ENCODE results near the gene CGREF1. TPM values are rescaled to one million over a fixed set of nuclear protein-coding genes. Genes with fewer than 3 reads are reported as not detected.
A peak's percentile ranks its signal among the peaks of the same experiment; 100 is the strongest.

Gene CGREF1
- total and polyA plus RNA-seq, 3 experiments from 2014 or later: 0.17 to 3.5 (median 2.7) TPM

DNA sequence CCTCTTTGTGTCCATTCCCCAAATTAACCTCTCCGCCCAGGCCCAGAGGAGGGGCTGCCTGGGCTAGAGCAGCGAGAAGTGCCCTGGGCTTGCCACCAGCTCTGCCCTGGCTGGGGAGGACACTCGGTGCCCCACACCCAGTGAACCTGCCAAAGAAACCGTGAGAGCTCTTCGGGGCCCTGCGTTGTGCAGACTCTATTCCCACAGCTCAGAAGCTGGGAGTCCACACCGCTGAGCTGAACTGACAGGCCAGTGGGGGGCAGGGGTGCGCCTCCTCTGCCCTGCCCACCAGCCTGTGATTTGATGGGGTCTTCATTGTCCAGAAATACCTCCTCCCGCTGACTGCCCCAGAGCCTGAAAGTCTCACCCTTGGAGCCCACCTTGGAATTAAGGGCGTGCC, 18.9 kb downstream of the CGREF1 start:
- peaks cover 0 to 1% (median 0%) of the 10 kb centered on the region in 3 donors for H3K36me3 Mint-ChIP-seq
- H3K27ac Mint-ChIP-seq: no peak overlapping the region

DNA sequence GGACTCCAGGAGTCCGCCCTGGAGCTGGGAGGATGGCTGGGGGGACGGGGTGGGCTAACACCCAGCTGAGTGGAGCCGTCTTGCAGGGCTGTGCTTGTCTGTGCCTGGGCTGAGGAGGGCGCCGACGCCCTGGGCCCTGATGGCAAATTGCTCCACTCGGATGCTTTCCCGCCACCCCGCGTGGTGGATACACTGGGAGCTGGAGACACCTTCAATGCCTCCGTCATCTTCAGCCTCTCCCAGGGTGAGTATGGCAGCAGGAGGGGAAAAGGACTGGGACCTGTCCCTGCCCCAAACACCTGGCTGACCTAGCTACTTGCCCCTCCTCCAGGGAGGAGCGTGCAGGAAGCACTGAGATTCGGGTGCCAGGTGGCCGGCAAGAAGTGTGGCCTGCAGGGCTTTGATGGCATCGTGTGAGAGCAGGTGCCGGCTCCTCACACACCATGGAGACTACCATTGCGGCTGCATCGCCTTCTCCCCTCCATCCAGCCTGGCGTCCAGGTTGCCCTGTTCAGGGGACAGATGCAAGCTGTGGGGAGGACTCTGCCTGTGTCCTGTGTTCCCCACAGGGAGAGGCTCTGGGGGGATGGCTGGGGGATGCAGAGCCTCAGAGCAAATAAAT, 19.5 kb downstream of the CGREF1 start:
- H3K4me1 ChIP-seq (ENCODE audit: insufficient read depth, low read length): peaks cover 8% of the 10 kb centered on the region
- Mint-ChIP-seq H3K4me3 (no peak overlapping the region), H3K9me3 (no peaks in the 10 kb centered on the region), H3K27me3 (peaks cover 2 to 6% of the 10 kb centered on the region in 2 donors), H3K4me1 (peaks cover 7 to 15% (median 12%) of the 10 kb centered on the region in 3 donors), H3K27ac (no peak overlapping the region), H3K36me3 (peaks cover 0 to 1% (median 0%) of the 10 kb centered on the region in 3 donors)
- no peak for DNase-seq
- H3K27ac ChIP-seq (ENCODE audit: low read depth, low read length): no peak overlapping the region
- H3K36me3 ChIP-seq (ENCODE audit: insufficient read depth, low read length): no peaks in the 10 kb centered on the region
- no peak overlapping the region for H3K4me3 ChIP-seq (ENCODE audit: low read length)
- H3K9me3 ChIP-seq (ENCODE audit: low read length): no peaks in the 10 kb centered on the region
- CTCF ChIA-PET: interaction anchor here (1.0 to 5.6 kb wide), 8 partner anchors 9 to 204 kb away, joined by 3 to 42 read pairs (median 4); partner anchors contain the start of genes DNAJC5G, KHK and TRIM54
- POLR2A ChIA-PET: no interaction called here
- H3K27me3 ChIP-seq (ENCODE audit: insufficient read depth, low read length, poor library complexity, severe bottlenecking): no peaks in the 10 kb centered on the region

More for the DNA sequence above, 18.9 kb downstream of the CGREF1 start:
- Mint-ChIP-seq H3K9me3 (no peaks in the 10 kb centered on the region), H3K4me1 (peaks cover 7 to 15% (median 12%) of the 10 kb centered on the region in 3 donors), H3K27me3 (peaks cover 2 to 12% of the 10 kb centered on the region in 2 donors), H3K4me3 (no peak overlapping the region)
- no peak for DNase-seq
- Histone ChIP-seq H3K27me3 (ENCODE audit: insufficient read depth, low read length, poor library complexity, severe bottlenecking) (no peaks in the 10 kb centered on the region), H3K9me3 (ENCODE audit: low read length) (no peaks in the 10 kb centered on the region), H3K4me3 (ENCODE audit: low read length) (no peak overlapping the region), H3K4me1 (ENCODE audit: insufficient read depth, low read length) (peaks cover 8% of the 10 kb centered on the region), H3K36me3 (ENCODE audit: insufficient read depth, low read length) (no peaks in the 10 kb centered on the region), H3K27ac (ENCODE audit: low read depth, low read length) (no peak overlapping the region)
- POLR2A ChIA-PET: no interaction called here
- CTCF ChIA-PET: interaction anchor here (1.3 to 5.6 kb wide), 7 partner anchors 9 to 203 kb away, joined by 4 to 42 read pairs (median 5); partner anchors contain the start of genes DNAJC5G, KHK and TRIM54

DNA sequence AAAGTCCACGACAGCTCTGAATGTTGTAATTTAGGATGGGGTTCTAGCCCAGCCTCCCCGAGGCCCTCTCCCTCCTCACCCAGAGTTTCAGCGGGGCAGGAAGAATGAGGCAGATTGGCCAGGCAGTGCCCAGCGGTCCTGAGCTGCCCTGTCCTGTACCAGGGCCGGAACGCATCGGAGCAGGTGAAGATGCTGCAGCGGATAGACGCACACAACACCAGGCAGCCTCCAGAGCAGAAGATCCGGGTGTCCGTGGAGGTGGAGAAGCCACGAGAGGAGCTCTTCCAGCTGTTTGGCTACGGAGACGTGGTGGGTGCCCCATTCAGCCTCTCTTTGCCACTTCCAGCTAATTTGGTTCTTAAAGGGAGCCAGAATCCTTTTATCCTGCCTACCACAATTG, 21.6 kb downstream of the CGREF1 start:
- no peaks in the 10 kb centered on the region for H3K36me3 ChIP-seq (ENCODE audit: insufficient read depth, low read length)

DNA sequence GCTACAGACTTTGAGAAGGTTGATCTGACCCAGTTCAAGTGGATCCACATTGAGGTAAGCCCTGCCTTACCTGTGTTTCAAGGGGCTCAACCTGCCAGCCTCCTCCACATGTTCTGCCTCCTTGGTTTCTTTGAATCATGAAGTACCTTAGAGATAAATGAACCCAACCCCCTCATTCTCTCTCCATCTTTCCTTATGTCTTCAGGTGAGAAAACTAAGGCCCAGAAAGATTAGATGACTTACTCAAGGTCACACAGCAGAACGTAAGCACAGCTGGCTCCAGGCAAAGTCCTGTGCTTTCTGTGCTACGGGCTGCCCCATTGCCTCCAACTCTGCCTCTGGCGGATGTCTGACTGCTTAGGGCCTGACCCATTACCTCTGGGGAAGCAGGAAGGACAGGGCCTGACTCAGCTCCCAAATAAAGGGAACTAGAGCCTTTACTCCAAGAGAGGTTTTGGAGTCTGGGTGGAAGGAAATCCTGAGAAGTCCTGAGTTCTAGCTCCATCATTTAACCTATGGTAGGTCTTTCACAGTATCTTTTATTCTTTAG, 22.1 kb downstream of the CGREF1 start:
- peaks cover 8% of the 10 kb centered on the region for H3K4me1 ChIP-seq (ENCODE audit: insufficient read depth, low read length)
- CTCF ChIA-PET: interaction anchor here (1.1 kb wide), 1 partner anchor 183 kb away, joined by 5 read pairs; no protein-coding TSS in a partner anchor
- H3K27ac Mint-ChIP-seq: no peak overlapping the region

More for the DNA sequence above, 21.6 kb downstream of the CGREF1 start:
- POLR2A ChIA-PET: no interaction called here
- peak overlapping the region in 1 of 8 donors; percentile 97 for H3K27ac Mint-ChIP-seq
- H3K9me3 ChIP-seq (ENCODE audit: low read length): no peaks in the 10 kb centered on the region
- H3K9me3 Mint-ChIP-seq: no peaks in the 10 kb centered on the region
- CTCF ChIA-PET: interaction anchor here (1.1 kb wide), 1 partner anchor 182 kb away, joined by 5 read pairs; no protein-coding TSS in a partner anchor
- H3K27ac ChIP-seq (ENCODE audit: low read depth, low read length): no peak overlapping the region
- no peak overlapping the region for H3K4me3 Mint-ChIP-seq
- DNase-seq: no peak
- no peaks in the 10 kb centered on the region for H3K27me3 ChIP-seq (ENCODE audit: insufficient read depth, low read length, poor library complexity, severe bottlenecking)
- H3K4me3 ChIP-seq (ENCODE audit: low read length): no peak overlapping the region
- no peaks in the 10 kb centered on the region for H3K27me3 Mint-ChIP-seq
- H3K36me3 Mint-ChIP-seq: peaks cover 0 to 1% (median 0%) of the 10 kb centered on the region in 3 donors
- peaks cover 7 to 15% (median 12%) of the 10 kb centered on the region in 3 donors for H3K4me1 Mint-ChIP-seq
- H3K4me1 ChIP-seq (ENCODE audit: insufficient read depth, low read length): peaks cover 8% of the 10 kb centered on the region

DNA sequence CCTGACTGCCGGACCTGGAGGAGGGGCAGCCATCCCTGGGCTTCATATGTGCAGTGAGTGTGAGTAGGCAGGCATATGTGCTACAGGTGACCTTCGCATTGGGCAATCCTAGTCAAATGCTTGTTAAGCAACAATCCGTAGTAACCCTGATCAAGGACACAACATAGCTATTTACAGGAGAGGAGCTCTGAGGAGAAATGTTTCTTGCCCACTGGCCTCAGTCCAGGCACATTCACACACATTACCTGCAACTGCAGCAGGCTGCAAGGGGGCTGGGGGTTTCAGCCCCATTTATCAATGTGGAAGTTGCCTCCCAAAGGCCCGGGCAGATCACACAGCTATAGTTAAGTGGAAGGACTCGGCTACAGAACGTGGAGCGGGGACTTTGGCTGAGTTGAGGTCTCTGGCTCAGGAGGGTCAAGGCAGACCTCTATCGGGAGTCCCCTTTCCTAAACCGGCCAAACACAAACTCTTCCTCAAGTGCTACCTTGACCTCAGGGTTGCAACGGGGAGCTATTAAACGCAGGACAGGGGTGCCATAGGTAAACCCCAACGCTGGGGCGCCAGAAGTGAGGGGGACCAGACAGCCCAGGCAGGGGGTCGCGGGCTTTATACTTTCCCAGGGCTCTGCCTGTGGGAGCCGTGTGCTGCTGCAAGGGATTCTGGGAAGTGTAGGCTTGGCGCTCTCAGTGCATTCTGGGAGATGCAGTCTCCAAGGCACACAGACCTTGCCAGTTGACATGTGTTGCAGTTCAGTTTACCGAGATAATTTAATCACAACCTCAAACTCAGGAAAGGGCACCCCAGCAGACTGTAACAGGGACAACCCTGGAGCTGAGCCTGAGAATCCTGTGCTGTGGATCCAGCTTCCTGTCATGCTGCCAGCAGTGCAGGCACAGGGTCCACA, 22.9 kb downstream of the CGREF1 start:
- no peak for DNase-seq
- Histone ChIP-seq H3K27ac (ENCODE audit: low read depth, low read length) (no peak overlapping the region), H3K4me3 (ENCODE audit: low read length) (no peak overlapping the region), H3K9me3 (ENCODE audit: low read length) (no peaks in the 10 kb centered on the region), H3K36me3 (ENCODE audit: insufficient read depth, low read length) (no peaks in the 10 kb centered on the region), H3K4me1 (ENCODE audit: insufficient read depth, low read length) (peaks cover 8% of the 10 kb centered on the region), H3K27me3 (ENCODE audit: insufficient read depth, low read length, poor library complexity, severe bottlenecking) (no peaks in the 10 kb centered on the region)
- CTCF ChIA-PET: interaction anchor here (1.4 kb wide), 1 partner anchor 45 kb away, joined by 3 read pairs; no protein-coding TSS in a partner anchor
- Mint-ChIP-seq H3K36me3 (peaks cover 0 to 2% (median 1%) of the 10 kb centered on the region in 3 donors), H3K4me1 (peaks cover 12 to 15% (median 13%) of the 10 kb centered on the region in 3 donors), H3K27me3 (no peaks in the 10 kb centered on the region), H3K9me3 (no peaks in the 10 kb centered on the region), H3K4me3 (peak overlapping the region in 6 of 7 donors; percentile 8 to 76 (median 42)), H3K27ac (peak overlapping the region in 1 of 8 donors; percentile 32)
- POLR2A ChIA-PET: interaction anchor here (1.2 kb wide), 1 partner anchor 9 kb away, joined by 3 read pairs; the partner anchor contains the start of gene KHK

More for the DNA sequence above, 22.1 kb downstream of the CGREF1 start:
- POLR2A ChIA-PET: interaction anchor here (1.2 kb wide), 1 partner anchor 10 kb away, joined by 3 read pairs; the partner anchor contains the start of gene KHK
- Histone ChIP-seq H3K9me3 (ENCODE audit: low read length) (no peaks in the 10 kb centered on the region), H3K4me3 (ENCODE audit: low read length) (no peak overlapping the region), H3K27me3 (ENCODE audit: insufficient read depth, low read length, poor library complexity, severe bottlenecking) (no peaks in the 10 kb centered on the region), H3K27ac (ENCODE audit: low read depth, low read length) (no peak overlapping the region), H3K36me3 (ENCODE audit: insufficient read depth, low read length) (no peaks in the 10 kb centered on the region)
- peaks cover 7 to 15% (median 12%) of the 10 kb centered on the region in 3 donors for H3K4me1 Mint-ChIP-seq
- H3K27me3 Mint-ChIP-seq: no peaks in the 10 kb centered on the region
- peak overlapping the region in 1 of 7 donors; percentile 76 for H3K4me3 Mint-ChIP-seq
- no peak for DNase-seq
- H3K36me3 Mint-ChIP-seq: peaks cover 0 to 1% (median 0%) of the 10 kb centered on the region in 3 donors
- no peaks in the 10 kb centered on the region for H3K9me3 Mint-ChIP-seq

DNA sequence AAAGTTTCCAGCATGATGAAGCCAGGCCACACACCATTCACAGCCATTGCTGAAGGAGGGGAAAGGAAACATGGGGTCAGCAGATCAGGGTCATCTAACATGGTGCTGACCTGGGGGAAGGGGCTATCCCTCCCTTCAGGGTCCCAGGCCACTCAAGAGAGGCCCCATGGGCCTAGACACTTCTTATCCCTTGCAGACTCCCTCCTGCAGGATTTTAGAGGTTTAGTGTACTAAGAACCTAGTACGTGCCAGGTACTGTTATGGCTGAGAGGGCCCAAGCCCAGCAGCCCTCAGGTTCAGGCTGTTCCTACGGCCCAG, 23.5 kb downstream of the CGREF1 start:
- no peaks in the 10 kb centered on the region for H3K27me3 Mint-ChIP-seq
- ChIA-PET POLR2A (no interaction called here), CTCF (interaction anchor here (1.4 kb wide), 1 partner anchor 45 kb away, joined by 3 read pairs; no protein-coding TSS in a partner anchor)
- H3K4me3 ChIP-seq (ENCODE audit: low read length): no peak overlapping the region
- H3K36me3 ChIP-seq (ENCODE audit: insufficient read depth, low read length): no peaks in the 10 kb centered on the region
- no peaks in the 10 kb centered on the region for H3K27me3 ChIP-seq (ENCODE audit: insufficient read depth, low read length, poor library complexity, severe bottlenecking)
- H3K4me1 Mint-ChIP-seq: peaks cover 12 to 15% (median 13%) of the 10 kb centered on the region in 3 donors
- no peaks in the 10 kb centered on the region for H3K9me3 Mint-ChIP-seq
- no peaks in the 10 kb centered on the region for H3K9me3 ChIP-seq (ENCODE audit: low read length)
- H3K4me1 ChIP-seq (ENCODE audit: insufficient read depth, low read length): peaks cover 8% of the 10 kb centered on the region
- peaks cover 0 to 2% (median 1%) of the 10 kb centered on the region in 3 donors for H3K36me3 Mint-ChIP-seq
- H3K27ac Mint-ChIP-seq: no peak overlapping the region
- no peak overlapping the region for H3K27ac ChIP-seq (ENCODE audit: low read depth, low read length)
- DNase-seq: no peak
- peak overlapping the region in 2 of 7 donors; percentile 9 to 44 for H3K4me3 Mint-ChIP-seq

DNA sequence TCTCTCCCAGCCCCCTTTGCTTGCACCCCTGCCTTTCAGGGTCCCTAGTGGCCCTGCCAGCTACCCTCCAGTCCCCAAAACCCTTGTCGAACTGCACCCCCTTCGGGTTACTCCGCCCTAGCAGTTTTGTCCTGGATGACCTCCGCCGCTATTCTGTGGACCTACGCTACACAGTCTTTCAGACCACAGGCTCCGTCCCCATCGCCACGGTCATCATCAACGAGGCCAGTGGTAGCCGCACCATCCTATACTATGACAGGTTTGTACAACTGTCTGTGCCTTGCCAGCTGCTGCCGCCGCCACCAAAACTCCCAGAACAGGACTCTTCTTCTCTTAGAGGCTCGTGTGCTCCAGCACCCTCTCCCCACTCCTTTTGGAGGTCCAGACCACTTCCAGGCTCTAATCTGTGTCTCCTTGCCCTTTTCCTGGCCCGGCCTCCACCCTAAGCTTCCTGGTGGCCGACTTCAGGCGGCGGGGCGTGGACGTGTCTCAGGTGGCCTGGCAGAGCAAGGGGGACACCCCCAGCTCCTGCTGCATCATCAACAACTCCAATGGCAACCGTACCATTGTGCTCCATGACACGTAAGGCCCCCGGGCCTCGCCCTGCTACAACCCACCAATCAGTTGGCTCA, 24.5 kb downstream of the CGREF1 start:
- H3K27ac ChIP-seq (ENCODE audit: low read depth, low read length): no peak overlapping the region
- H3K4me3 ChIP-seq (ENCODE audit: low read length): no peak overlapping the region
- no peak for DNase-seq
- H3K4me3 Mint-ChIP-seq: peak overlapping the region in 1 of 7 donors; percentile 66
- H3K36me3 ChIP-seq (ENCODE audit: insufficient read depth, low read length): no peaks in the 10 kb centered on the region
- no peak overlapping the region for H3K27ac Mint-ChIP-seq
- H3K27me3 ChIP-seq (ENCODE audit: insufficient read depth, low read length, poor library complexity, severe bottlenecking): no peaks in the 10 kb centered on the region
- CTCF ChIA-PET: interaction anchor here (1.1 kb wide), 1 partner anchor 185 kb away, joined by 3 read pairs; no protein-coding TSS in a partner anchor
- peaks cover 12 to 15% (median 13%) of the 10 kb centered on the region in 3 donors for H3K4me1 Mint-ChIP-seq
- no peaks in the 10 kb centered on the region for H3K9me3 ChIP-seq (ENCODE audit: low read length)
- H3K36me3 Mint-ChIP-seq: peaks cover 0 to 2% (median 0%) of the 10 kb centered on the region in 3 donors
- H3K27me3 Mint-ChIP-seq: no peaks in the 10 kb centered on the region
- peaks cover 8% of the 10 kb centered on the region for H3K4me1 ChIP-seq (ENCODE audit: insufficient read depth, low read length)
- POLR2A ChIA-PET: no interaction called here
- H3K9me3 Mint-ChIP-seq: no peaks in the 10 kb centered on the region
